ENCODE measurements around the gene ITGA1.

DNA sequence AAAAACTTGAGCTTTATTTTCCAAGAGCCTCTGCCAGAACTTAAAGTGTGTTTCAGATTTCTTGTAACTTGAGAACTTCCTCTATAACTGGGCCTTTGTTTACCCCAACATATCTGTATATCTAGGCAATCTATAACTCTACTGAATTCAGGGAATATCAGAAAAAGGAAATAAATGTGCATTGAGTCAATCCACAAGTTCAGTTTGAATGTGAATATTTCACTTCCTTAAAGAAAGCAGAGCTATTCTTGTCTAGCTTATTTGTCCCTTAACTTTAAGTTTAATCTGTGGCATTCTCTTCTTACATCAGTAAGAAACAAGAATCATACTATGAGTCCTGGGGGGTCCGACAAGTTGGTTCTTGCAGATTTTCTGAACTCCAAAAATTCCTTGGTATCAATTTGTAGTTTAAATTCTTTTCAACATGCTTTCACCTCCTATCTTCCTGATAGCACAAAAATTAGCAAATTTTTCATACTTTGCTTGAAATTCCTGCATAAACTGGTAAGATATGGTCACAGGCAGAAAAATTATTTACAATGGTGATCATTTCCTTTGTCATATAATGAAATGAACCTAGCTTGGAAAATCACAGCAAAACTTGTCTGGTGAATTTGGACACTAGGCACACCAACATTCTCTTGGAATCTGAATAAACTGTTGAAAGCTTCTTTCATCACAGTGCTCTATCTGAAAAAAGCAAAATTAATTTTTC, 19.8 kb upstream of the ITGA1 start:
- TF ChIP-seq, protein P1, sequence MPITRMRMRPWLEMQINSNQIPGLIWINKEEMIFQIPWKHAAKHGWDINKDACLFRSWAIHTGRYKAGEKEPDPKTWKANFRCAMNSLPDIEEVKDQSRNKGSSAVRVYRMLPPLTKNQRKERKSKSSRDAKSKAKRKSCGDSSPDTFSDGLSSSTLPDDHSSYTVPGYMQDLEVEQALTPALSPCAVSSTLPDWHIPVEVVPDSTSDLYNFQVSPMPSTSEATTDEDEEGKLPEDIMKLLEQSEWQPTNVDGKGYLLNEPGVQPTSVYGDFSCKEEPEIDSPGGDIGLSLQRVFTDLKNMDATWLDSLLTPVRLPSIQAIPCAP (CRISPR knock-in tag; IDR thresholded peaks at IDR 0.05; ENCODE audit: low read depth): no peak
- TF ChIP-seq POLR2A (IDR thresholded peaks at IDR 0.05; ENCODE audit: insufficient read depth in 1 of 2, low read depth in 2 of 2, low read length in 2 of 2): no peak

All from HepG2 (cell line).